Testis (tissue), 3 donors: ENCODE results near the gene BID. TPM values are rescaled to one million over a fixed set of nuclear protein-coding genes. Genes with fewer than 3 reads are reported as not detected.

ENCODE experiments used
- DNase-seq: peaks from one replicate; pipeline ENCODE4 v3.0.0-alpha.2; 2019
- H3K27ac ChIP-seq, 2 donors: fragments of 200-600 bp; sonication (generic); one replicate each; pipeline ENCODE4 v1.5.1; 2019
- H3K27me3 ChIP-seq: fragments of 200-600 bp; sonication (generic); one replicate; pipeline ENCODE4 v1.5.1; 2019
- H3K36me3 ChIP-seq: fragments of 200-600 bp; sonication (generic); one replicate; pipeline ENCODE4 v1.5.1; 2017; ENCODE audit warnings: low read depth; ENCODE audit errors: missing control alignments
- H3K4me1 ChIP-seq: fragments of 200-600 bp; sonication (generic); one replicate; pipeline ENCODE4 v1.5.1; 2019
- H3K4me3 ChIP-seq, 2 donors: fragments of 200-600 bp; sonication (generic); one replicate each; pipeline ENCODE4 v1.5.1; 2017 to 2019
- H3K9me3 ChIP-seq: fragments of 200-600 bp; sonication (generic); one replicate; pipeline ENCODE4 v1.5.1; 2017
- POLR2A ChIP-seq: fragments of 450-650 bp; IDR thresholded peaks from one replicate; pipeline ENCODE4 v1.6.1; 2017; ENCODE audit warnings: antibody characterized with exemption, mild to moderate bottlenecking, moderate library complexity
- WGBS, 2 donors: methylation state at CpG; one replicate each; pipeline ENCODE4 v1.1.5; 2018; 5-methylcytosine and 5-hydroxymethylcytosine counted together
- intact Hi-C: fragments of 100-400 bp; cut with DNase I; formaldehyde crosslinking; loops from one replicate; pipeline ENCODE4 v1.15.1; 2023; ENCODE audit warnings: low total_unique reads
- polyA plus RNA-seq: library from polyadenylated mRNA; stranded (reverse); fragments of 350-450 nt; fragmentation: Illumina TruSeq; extraction: RNeasy Lipid Tissue Mini Kit (QIAGEN cat#74804); gene quantifications from one replicate; pipeline ENCODE4 v1.2.3, GENCODE V29; 2014; ENCODE audit warnings: low read depth, low replicate concordance; ENCODE audit not compliant: insufficient read depth
- total RNA-seq, 2 donors: library from RNA; depleted of rRNA; stranded (reverse); fragments of >200 nt; gene quantifications; one replicate each; pipeline ENCODE4 v1.2.3, GENCODE V29; 2016
- TF ChIP-seq, protein P1 (sequence below), 3 experiments: fragments of 450-650 bp in 2 of 3; fragments of 200-600 bp in 1 of 3; sonication (generic) in 1 of 3; IDR thresholded peaks; one replicate each; pipeline ENCODE4 v1.5.1; 2016 to 2019; ENCODE audit warnings: antibody characterized with exemption in 3 of 3, mild to moderate bottlenecking in 2 of 3, moderate library complexity in 1 of 3

The BID gene
- total and polyA plus RNA-seq, 3 donors from 2014 or later: 6.9 to 8.4 (median 8.3) TPM

DNA sequence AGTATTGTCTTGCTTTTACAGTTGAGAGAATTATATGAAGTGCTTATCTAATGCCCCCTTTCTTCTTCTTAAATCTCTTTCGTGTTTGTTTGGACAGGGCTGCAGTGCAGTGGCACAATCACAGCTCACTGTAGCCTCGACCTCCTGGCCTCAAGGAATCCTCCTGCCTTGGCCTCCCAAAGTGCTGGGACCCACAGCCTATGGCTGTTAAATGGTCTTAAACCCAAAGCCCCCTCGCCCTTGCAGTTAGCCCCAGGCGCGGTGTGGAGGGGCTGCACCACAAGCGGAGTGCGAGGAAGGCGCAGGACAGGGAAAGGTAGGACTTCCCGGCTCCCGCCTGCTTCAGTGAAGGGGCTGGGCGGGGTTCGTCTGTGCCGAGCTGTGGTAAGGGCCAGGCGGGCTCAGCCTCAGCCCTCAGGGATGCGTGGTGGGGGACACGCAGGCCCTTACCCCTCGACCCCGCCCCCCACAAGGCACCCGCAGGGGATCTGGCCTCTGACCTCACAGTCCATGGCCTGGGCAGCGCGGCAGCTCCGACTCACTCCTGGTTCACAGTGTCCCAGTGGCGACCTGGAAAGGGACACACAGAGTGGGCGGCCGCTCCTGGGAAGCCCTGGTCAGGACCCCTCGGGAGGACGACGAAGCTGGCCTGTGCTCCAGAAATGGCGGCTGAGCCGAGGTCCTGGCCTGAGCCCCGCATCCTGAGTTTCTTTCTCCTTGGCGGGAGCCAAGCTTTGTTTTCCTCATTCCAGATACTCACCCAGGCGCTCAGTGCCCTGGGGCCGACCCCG, 24.5 kb downstream of the BID start:
- H3K9me3 ChIP-seq: no peaks in the 10 kb centered on the region
- peak overlapping the region; percentile 15 to 40 for H3K4me3 ChIP-seq
- intact Hi-C loops: no loop called here
- TF ChIP-seq, protein P1, sequence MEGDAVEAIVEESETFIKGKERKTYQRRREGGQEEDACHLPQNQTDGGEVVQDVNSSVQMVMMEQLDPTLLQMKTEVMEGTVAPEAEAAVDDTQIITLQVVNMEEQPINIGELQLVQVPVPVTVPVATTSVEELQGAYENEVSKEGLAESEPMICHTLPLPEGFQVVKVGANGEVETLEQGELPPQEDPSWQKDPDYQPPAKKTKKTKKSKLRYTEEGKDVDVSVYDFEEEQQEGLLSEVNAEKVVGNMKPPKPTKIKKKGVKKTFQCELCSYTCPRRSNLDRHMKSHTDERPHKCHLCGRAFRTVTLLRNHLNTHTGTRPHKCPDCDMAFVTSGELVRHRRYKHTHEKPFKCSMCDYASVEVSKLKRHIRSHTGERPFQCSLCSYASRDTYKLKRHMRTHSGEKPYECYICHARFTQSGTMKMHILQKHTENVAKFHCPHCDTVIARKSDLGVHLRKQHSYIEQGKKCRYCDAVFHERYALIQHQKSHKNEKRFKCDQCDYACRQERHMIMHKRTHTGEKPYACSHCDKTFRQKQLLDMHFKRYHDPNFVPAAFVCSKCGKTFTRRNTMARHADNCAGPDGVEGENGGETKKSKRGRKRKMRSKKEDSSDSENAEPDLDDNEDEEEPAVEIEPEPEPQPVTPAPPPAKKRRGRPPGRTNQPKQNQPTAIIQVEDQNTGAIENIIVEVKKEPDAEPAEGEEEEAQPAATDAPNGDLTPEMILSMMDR (IDR thresholded peaks at IDR 0.05): no peak
- no peak for TF ChIP-seq POLR2A
- H3K36me3 ChIP-seq: no peaks in the 10 kb centered on the region
- WGBS, 2 donors: 63 to 64% methylated on average over 24 to 35 of the region's 35 CpGs
- no peaks in the 10 kb centered on the region for H3K4me1 ChIP-seq
- H3K27ac ChIP-seq: no peak overlapping the region
- H3K27me3 ChIP-seq: no peaks in the 10 kb centered on the region
- DNase-seq: no peak

DNA sequence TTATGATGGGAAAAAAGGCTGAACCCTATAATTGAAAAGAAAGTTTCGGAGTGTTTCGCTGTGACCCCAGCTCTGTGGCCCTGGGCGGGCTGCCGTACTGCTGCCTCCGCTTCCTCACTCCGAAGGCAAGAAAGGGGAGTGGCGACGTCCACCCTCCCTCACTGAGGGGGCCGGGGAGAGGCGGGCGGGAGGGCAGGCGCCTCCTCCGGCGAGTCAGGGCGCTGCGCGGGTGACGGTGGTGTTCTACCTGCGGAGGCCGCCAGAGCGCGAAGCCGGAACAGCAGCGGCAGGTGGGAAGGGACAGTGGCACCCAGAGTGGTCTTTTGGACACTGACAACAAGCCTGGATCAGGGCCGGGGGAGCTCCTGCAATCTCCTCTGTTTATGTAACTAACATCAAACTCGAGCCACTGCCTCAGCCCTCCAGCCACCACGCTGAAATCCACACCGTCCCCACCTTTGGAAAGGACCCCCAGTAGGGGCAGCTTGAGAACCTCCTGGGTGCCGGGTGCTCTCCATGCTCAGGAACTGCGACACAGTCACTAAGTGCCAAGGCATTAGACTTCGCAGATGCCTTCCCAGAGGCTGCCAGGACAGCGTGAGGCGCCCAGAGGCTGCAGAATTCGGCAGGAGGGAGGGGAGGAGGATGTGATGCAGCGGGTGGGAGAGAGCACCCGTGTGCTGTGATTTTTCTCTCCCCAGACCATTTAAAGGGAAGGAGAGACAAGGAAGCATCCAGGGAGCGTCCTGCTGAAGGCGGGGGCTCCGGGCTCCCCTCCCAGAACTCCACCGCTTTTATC, 25.5 kb downstream of the BID start:
- no peaks in the 10 kb centered on the region for H3K27me3 ChIP-seq
- H3K9me3 ChIP-seq: no peaks in the 10 kb centered on the region
- peak overlapping the region; percentile 18 to 31 for H3K4me3 ChIP-seq
- 37 to 60% methylated on average over 28 to 40 of the region's 40 CpGs for WGBS, 2 donors
- H3K27ac ChIP-seq: no peak overlapping the region
- peak; percentile 27 for DNase-seq
- intact Hi-C loops: no loop called here
- TF ChIP-seq, protein P1 (IDR thresholded peaks at IDR 0.05): no peak
- TF ChIP-seq POLR2A: no peak
- no peaks in the 10 kb centered on the region for H3K36me3 ChIP-seq
- no peaks in the 10 kb centered on the region for H3K4me1 ChIP-seq

DNA sequence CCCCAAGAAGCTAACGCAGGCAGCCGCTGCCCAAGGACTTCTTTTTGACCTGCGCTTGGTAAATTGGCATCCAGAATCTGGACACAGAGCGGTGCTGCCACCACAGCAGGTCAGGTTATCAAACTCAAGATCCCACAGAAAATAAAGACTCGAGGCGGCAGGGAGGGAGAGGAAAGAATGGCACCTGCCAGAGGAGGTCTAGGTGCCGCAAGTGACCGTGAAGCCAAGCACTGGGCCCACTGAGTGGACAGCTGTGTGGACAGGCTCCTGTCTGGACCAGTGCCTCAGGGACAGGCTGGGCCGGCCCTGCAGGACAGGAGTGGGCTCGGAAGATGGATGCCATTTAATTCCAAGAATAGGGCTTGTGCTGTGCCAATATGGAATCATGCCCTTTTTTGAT, 27.4 kb downstream of the BID start:
- 95% methylated on average over 10 of the region's 10 CpGs for WGBS, 2 donors
- H3K4me1 ChIP-seq: no peaks in the 10 kb centered on the region
- no peak for TF ChIP-seq POLR2A
- DNase-seq: no peak
- H3K36me3 ChIP-seq: no peaks in the 10 kb centered on the region
- no peaks in the 10 kb centered on the region for H3K9me3 ChIP-seq
- intact Hi-C loops: no loop called here
- H3K27ac ChIP-seq: no peak overlapping the region
- no peak overlapping the region for H3K4me3 ChIP-seq
- H3K27me3 ChIP-seq: no peaks in the 10 kb centered on the region

DNA sequence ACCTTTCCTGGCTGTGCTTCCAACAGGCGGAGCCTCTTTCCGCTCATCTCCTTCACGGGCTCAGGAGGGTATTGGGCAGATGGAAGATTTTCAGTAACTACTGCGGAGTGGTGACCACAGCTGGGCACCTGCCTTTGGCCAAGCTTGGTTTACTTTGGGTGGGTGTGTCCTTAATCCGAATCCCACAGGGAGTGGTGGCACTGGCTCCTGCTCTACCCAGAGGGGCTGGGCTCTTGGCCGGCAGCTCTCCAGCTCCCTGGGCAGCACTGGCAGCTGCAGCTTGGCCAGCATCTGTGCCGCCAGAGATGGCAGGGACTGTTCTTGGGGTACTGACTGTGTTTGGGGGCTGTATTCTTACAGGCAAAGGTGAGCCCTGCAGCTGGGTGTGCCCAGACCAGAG, 29.8 kb downstream of the BID start:
- H3K4me1 ChIP-seq: no peaks in the 10 kb centered on the region
- H3K9me3 ChIP-seq: no peaks in the 10 kb centered on the region
- intact Hi-C loops: no loop called here
- no peak overlapping the region for H3K27ac ChIP-seq
- 79 to 89% methylated on average over 6 to 7 of the region's 7 CpGs for WGBS, 2 donors
- no peaks in the 10 kb centered on the region for H3K27me3 ChIP-seq
- H3K4me3 ChIP-seq: no peak overlapping the region
- no peaks in the 10 kb centered on the region for H3K36me3 ChIP-seq
- TF ChIP-seq, protein P1 (IDR thresholded peaks at IDR 0.05): no peak
- no peak for TF ChIP-seq POLR2A
- no peak for DNase-seq

DNA sequence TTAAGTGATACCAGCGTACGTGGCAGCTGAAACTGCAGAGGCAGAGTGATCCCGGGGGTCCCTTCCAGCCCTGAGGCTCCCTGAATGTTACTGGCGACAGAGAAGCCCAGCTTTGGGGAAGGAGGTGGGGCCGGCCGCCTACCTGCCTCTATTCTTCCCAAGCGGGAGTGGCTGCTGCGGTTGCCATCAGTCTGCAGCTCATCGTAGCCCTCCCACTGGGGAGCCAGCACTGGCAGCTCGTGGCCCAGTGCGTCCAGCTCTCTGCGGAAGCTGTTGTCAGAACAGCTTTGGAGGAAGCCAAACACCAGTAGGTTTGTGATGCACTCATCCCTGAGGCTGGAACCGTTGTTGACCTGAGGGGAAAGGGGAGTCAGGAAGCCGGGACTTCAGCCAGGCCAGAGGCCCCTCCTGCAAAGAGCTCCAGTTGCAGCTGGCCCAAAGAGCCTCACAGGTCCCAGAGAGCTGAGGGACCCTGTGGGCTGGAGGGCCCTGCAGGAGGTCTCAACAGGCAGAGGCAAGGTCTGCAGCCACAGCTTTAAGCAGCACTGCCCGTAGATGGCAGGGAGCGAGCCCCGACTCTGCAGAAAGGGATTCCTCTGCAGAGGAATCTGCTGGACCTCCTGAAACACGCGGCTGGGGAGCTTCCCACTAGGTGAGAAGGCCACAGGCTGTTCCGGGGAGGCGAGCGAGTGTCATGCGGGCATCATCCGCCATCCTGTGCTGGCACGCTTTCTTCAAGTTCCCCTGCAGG, 30.4 kb downstream of the BID start:
- WGBS, 2 donors: 68 to 80% methylated on average over 18 to 23 of the region's 25 CpGs
- no peaks in the 10 kb centered on the region for H3K36me3 ChIP-seq
- H3K27me3 ChIP-seq: no peaks in the 10 kb centered on the region
- H3K27ac ChIP-seq: no peak overlapping the region
- TF ChIP-seq, protein P1 (IDR thresholded peaks at IDR 0.05): no peak
- no peak for TF ChIP-seq POLR2A
- intact Hi-C loops: no loop called here
- no peak overlapping the region for H3K4me3 ChIP-seq
- DNase-seq: no peak
- no peaks in the 10 kb centered on the region for H3K9me3 ChIP-seq
- H3K4me1 ChIP-seq: no peaks in the 10 kb centered on the region
